Type B pancreatic cell (in vitro differentiated cells): ENCODE measurements around the gene TRAF3IP1. TPM values are rescaled to one million over a fixed set of nuclear protein-coding genes. Genes with fewer than 3 reads are reported as not detected.
A peak's percentile ranks its signal among the peaks of the same experiment; 100 is the strongest.
"Not testable (repeated sequence)": the region's sequence is repeated elsewhere in the genome, so short reads cannot be mapped to it uniquely, and the experiment has no call there.

ENCODE experiments used
- DNase-seq: peaks from one replicate; pipeline ENCODE4 v3.0.0; 2021; ENCODE audit warnings: mixed read lengths; ENCODE audit not compliant: unreplicated experiment; ENCODE audit errors: extremely low spot score
- H3K27ac Mint-ChIP-seq: 2 replicates; pipeline ENCODE4 v1.8.0; 2021; ENCODE audit warnings: mild to moderate bottlenecking, mixed read lengths
- H3K27me3 Mint-ChIP-seq: 2 replicates; pipeline ENCODE4 v1.8.0; 2021; ENCODE audit warnings: mixed read lengths
- H3K36me3 Mint-ChIP-seq: 2 replicates; pipeline ENCODE4 v1.8.0; 2021; ENCODE audit warnings: mixed read lengths
- H3K4me1 Mint-ChIP-seq: one replicate; pipeline ENCODE4 v1.8.0; 2021; ENCODE audit warnings: mixed read lengths; ENCODE audit not compliant: unreplicated experiment
- H3K4me3 Mint-ChIP-seq: 2 replicates; pipeline ENCODE4 v1.8.0; 2021; ENCODE audit warnings: mild to moderate bottlenecking, mixed read lengths
- H3K9me3 Mint-ChIP-seq: 2 replicates; pipeline ENCODE4 v1.8.0; 2021; ENCODE audit warnings: mixed read lengths
- CTCF ChIP-seq: fragments of 200-600 bp; sonication (generic); conservative IDR thresholded peaks from 2 replicates; pipeline ENCODE4 v1.5.0; 2021; ENCODE audit warnings: antibody characterized with exemption, mild to moderate bottlenecking
- total RNA-seq: library from RNA; stranded (reverse); gene quantifications from 2 replicates; pipeline ENCODE4 v1.2.1, GENCODE V29; 2021; ENCODE audit warnings: low replicate concordance

TRAF3IP1 gene
- total RNA-seq, 1 donor from 2014 or later: 20.9 TPM

DNA sequence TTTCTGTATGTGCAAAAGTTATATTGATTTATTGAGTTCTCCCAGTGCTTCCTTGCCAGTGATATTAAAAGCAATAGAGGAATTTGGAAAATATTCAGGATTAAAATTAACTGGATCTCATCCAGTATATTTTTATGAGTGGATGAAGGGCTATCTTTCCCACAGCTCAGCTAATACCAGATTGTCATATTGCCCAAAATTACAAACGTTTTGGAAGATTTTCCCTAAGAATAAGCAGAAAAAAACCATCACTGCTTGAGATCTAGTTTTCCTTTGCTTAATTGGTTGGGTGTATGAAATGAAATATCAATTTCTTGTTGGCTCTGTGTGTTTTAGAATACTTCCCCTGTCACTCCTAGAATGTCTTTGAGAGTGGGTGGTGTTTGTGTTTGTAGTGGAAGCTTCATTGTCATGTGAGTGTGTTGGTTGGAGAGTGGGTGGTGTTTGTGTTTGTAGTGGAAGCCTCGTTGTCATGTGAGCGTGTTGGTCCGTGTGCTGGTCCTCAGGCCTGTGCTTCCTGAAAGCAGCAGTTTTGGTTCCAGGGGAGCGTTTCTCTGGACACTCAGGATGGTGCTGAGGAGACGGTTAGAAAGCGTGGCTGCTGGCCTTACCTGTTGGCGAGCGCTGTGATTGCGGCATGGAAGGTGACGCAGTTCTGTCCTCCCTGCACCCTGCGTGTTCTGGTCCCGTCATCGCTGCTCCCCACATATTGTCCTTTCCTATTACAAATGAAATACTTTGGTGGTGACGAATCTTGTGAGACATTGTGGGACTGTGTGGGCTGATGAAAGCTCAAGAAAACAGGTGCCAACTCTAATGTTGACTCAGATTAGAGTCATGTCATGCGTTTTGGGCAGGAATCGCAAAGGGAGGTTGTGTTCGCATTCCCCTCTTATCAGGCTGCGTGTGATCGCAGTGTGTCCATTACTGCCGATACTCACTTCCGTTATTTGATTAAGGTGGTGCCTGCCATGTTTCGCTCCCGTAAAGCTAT is 118.8 kb downstream of the TRAF3IP1 start:
- peaks cover 30% of the 10 kb centered on the region for H3K4me1 Mint-ChIP-seq
- H3K27ac Mint-ChIP-seq: peak overlapping the region; percentile 1
- no peak for TF ChIP-seq CTCF
- no peaks in the 10 kb centered on the region for H3K27me3 Mint-ChIP-seq
- DNase-seq: no peak
- H3K4me3 Mint-ChIP-seq: no peak overlapping the region
- no peaks in the 10 kb centered on the region for H3K9me3 Mint-ChIP-seq
- H3K36me3 Mint-ChIP-seq: peaks cover 9% of the 10 kb centered on the region

GRCh38 chr2:238439917-238440316 is 119.6 kb downstream of the TRAF3IP1 start:
- TF ChIP-seq CTCF: no peak

GRCh38 chr2:238440331-238440730 is 120.0 kb downstream of the TRAF3IP1 start:
- Mint-ChIP-seq H3K9me3 (no peaks in the 10 kb centered on the region), H3K27ac (no peak overlapping the region), H3K4me3 (peak overlapping the region; percentile 14), H3K36me3 (peaks cover 15% of the 10 kb centered on the region), H3K4me1 (peaks cover 30% of the 10 kb centered on the region), H3K27me3 (no peaks in the 10 kb centered on the region)
- no peak for TF ChIP-seq CTCF
- no peak for DNase-seq

More at GRCh38 chr2:238439917-238440316, 119.6 kb downstream of the TRAF3IP1 start:
- Mint-ChIP-seq H3K27me3 (no peaks in the 10 kb centered on the region), H3K36me3 (peaks cover 12% of the 10 kb centered on the region), H3K9me3 (no peaks in the 10 kb centered on the region), H3K4me1 (peaks cover 30% of the 10 kb centered on the region), H3K4me3 (no peak overlapping the region), H3K27ac (no peak overlapping the region)
- no peak for DNase-seq

GRCh38 chr2:238440767-238441166 is 120.4 kb downstream of the TRAF3IP1 start:
- no peak for TF ChIP-seq CTCF
- Mint-ChIP-seq H3K27me3 (no peaks in the 10 kb centered on the region), H3K27ac (no peak overlapping the region), H3K9me3 (no peaks in the 10 kb centered on the region), H3K4me1 (peaks cover 30% of the 10 kb centered on the region), H3K4me3 (no peak overlapping the region), H3K36me3 (peaks cover 19% of the 10 kb centered on the region)
- no peak for DNase-seq

DNA sequence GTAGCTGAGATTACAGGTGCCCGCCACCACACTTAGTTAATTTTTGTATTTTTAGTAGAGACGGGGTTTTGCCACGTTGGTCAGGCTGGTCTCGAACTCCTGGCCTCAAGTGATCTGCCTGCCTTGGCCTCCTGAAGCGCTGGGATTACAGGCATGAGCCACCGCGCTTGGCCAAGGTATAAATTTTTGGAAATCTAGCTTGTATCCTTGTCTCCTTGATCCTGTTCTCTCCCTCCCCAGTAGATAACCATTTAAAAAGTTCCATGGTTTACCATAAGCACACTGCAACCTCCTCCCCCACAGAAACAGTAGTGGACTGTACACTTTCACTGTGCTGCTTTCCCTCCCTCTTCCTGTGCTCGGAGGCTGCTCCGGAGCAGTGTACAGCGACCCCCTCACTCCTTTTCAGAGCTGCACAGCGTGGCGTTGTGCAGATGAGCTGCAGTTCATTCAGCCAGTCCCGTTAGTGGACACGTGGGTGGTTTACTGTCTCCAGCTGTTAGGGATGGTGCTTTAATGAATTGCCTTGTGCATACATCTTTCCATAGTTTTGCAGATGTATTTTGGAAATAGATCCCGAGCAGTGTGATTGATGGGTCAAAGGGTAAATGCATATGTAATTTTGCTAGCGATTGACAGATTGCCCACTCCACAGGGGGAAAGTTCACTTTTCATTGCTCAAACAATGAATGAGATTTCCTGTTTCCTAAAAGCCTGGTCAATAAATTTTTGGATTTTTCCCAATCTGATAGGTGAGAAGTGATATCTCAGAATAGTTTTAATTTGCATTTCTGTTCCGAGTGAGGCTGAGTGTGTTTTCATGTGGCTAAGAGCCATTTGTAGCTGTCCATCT is 121.2 kb downstream of the TRAF3IP1 start:
- DNase-seq: no peak
- Mint-ChIP-seq H3K27ac (peak overlapping the region; percentile 5), H3K36me3 (peaks cover 18% of the 10 kb centered on the region), H3K4me1 (peaks cover 30% of the 10 kb centered on the region), H3K4me3 (peak overlapping the region; percentile 46), H3K9me3 (no peaks in the 10 kb centered on the region), H3K27me3 (no peaks in the 10 kb centered on the region)
- TF ChIP-seq CTCF: no peak

GRCh38 chr2:238442257-238442656 is 121.9 kb downstream of the TRAF3IP1 start:
- DNase-seq, H3K27ac Mint-ChIP-seq, H3K4me3 Mint-ChIP-seq, H3K9me3 Mint-ChIP-seq, H3K27me3 Mint-ChIP-seq: not testable (repeated sequence)
- Mint-ChIP-seq H3K4me1 (peaks cover 30% of the 10 kb centered on the region), H3K36me3 (peaks cover 26% of the 10 kb centered on the region)
